Erythroblast (primary cell): Measurements from ENCODE around the gene RANBP9.

Experiments
- GATA1 ChIP-seq: IDR thresholded peaks from 2 replicates; pipeline ENCODE4 v1.6.1; 2011; ENCODE audit warnings: low read depth, mild to moderate bottlenecking, control low read depth, low read length, moderate library complexity
- POLR2A ChIP-seq: IDR thresholded peaks from 2 replicates; pipeline ENCODE4 v1.6.1; 2011; ENCODE audit warnings: mild to moderate bottlenecking, low read length

GRCh38 chr6:13733178-13733887, 21.7 kb upstream of the RANBP9 start:
- no peak for TF ChIP-seq POLR2A
- TF ChIP-seq GATA1: no peak
